Fibroblast of pulmonary artery (primary cell): ENCODE measurements around the gene ARHGAP10.

Source experiments
- DNase-seq: peaks from one replicate; pipeline ENCODE4 v3.0.0-alpha.2; 2010; ENCODE audit warnings: low read depth
- H3K4me3 ChIP-seq: replicated peaks from 2 replicates; pipeline ENCODE4 v1.5.1; 2011; ENCODE audit warnings: low read depth, mild to moderate bottlenecking, control low read depth, low read length, moderate library complexity
- CTCF ChIP-seq: IDR thresholded peaks from 2 replicates; pipeline ENCODE4 v1.5.1; 2011; ENCODE audit warnings: mild to moderate bottlenecking, control low read depth, low read length, inconsistent platforms; ENCODE audit errors: missing control alignments

Gene ARHGAP10

GRCh38 chr4:147731580-147732517 is at the start of gene ARHGAP10:
TSS of gene ARHGAP10 (plus strand) at chr4:147732088. CDS start at chr4:147732302, 214 bp downstream.
- TF ChIP-seq CTCF = no peak

GRCh38 chr4:147682755-147683154 is 49.1 kb upstream of the ARHGAP10 start:
- peak overlapping the region; percentile 78 for H3K4me3 ChIP-seq
- no peak for TF ChIP-seq CTCF
- peak; percentile 16 for DNase-seq

More at GRCh38 chr4:147731580-147732517, at the start of gene ARHGAP10:
- DNase-seq = peak; percentile 82
- peak within 1 kb of the TSS; percentile 67 for H3K4me3 ChIP-seq

GRCh38 chr4:147683188-147683591 is 48.7 kb upstream of the ARHGAP10 start:
- DNase-seq = peak; percentile 44
- TF ChIP-seq CTCF = no peak
- H3K4me3 ChIP-seq = peak overlapping the region; percentile 78

- TF ChIP-seq CTCF = no peak
- peak within 1 kb of the TSS; percentile 78 for H3K4me3 ChIP-seq
- peak; percentile 95 for DNase-seq
Observed at GRCh38 chr4:147683717-147684700, 47.9 kb upstream of the ARHGAP10 start, which contains the start of gene PRMT9. TSS of gene PRMT9 (minus strand) at chr4:147684163. CDS start at chr4:147683987, 176 bp downstream.

- DNase-seq = no peak
- TF ChIP-seq CTCF = no peak
- no peak overlapping the region for H3K4me3 ChIP-seq
Observed at GRCh38 chr4:147689067-147689466, 42.8 kb upstream of the ARHGAP10 start.

GRCh38 chr4:147691820-147692219 is 40.1 kb upstream of the ARHGAP10 start:
- H3K4me3 ChIP-seq = no peak overlapping the region
- DNase-seq = no peak
- no peak for TF ChIP-seq CTCF
